Thyroid gland (tissue), 4 donors: ENCODE measurements around the gene WDR44.

Source experiments
- CTCF ChIP-seq, 6 experiments: fragments of 200-600 bp in 3 of 6; fragments of 450-650 bp in 3 of 6; sonication (generic) in 3 of 6; IDR thresholded peaks; one replicate each; pipeline ENCODE4 v1.5.1; 2016 to 2019; ENCODE audit warnings: antibody characterized with exemption in 6 of 6, mild to moderate bottlenecking in 2 of 6, inconsistent platforms in 1 of 6, moderate library complexity in 1 of 6
- POLR2A ChIP-seq, 2 donors: fragments of 450-650 bp; IDR thresholded peaks; one replicate each; pipeline ENCODE4 v1.6.1; 2017; ENCODE audit warnings: antibody characterized with exemption in 2 of 2, mild to moderate bottlenecking in 2 of 2, moderate library complexity in 1 of 2

GRCh38 chrX:118329175-118329574 is 16.7 kb upstream of the WDR44 start:
- TF ChIP-seq CTCF (IDR thresholded peaks at IDR 0.05) (no peak), POLR2A (IDR thresholded peaks at IDR 0.05) (no peak)
